ENCODE data around the gene PICALM.
"Not testable (repeated sequence)": the region's sequence is repeated elsewhere in the genome, so short reads cannot be mapped to it uniquely, and the experiment has no call there.

Gene PICALM

DNA sequence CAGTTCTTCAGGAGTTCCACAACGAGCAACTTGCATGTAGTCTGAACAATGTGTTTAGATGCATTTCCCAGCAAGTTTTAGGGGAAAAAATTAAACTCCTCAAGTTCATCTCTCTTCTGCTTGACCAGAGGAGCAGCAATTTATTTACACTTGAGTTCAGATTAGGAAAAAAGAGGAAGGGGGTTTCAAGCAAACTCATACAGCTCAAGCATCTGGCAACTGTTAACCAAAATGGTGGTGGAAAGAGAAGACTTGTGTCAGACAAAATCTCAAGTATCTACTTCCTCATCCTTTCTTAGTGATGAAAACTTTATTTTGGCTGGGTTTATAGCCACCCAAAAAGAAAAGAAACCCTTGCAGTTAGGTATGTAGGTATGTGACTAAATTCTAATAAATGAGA, 29.1 kb upstream of the PICALM start:
- DNase-seq, result no peak
- H3K9me3 Mint-ChIP-seq, result no peaks in the 10 kb centered on the region
- no peak overlapping the region for H3K27ac Mint-ChIP-seq
- H3K4me1 Mint-ChIP-seq, result no peaks in the 10 kb centered on the region
- no peak overlapping the region for H3K4me3 Mint-ChIP-seq
- no peak for ATAC-seq
- peaks cover 7% of the 10 kb centered on the region for H3K27me3 Mint-ChIP-seq

DNA sequence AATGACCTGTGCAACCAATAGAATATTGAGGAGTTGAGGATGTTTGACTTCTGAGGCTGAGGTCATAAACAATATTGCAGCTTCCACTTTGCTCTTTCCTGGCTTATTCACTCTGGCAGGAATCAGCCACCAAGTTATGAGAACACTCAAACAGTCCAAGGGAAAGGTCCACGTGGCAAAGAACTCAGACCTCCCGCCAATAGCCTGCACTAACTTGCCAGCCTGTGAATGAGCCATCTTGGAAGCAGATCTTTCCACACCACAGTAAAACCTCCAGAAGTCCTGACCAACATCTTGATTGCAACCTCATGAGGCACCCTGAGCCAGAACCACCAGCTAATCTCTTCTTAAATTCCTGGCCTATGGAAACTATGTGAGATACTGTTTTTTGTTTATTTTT, 22.7 kb upstream of the PICALM start:
- H3K4me3 Mint-ChIP-seq, result no peak overlapping the region
- H3K9me3 Mint-ChIP-seq, result no peaks in the 10 kb centered on the region
- ATAC-seq, result no peak
- no peaks in the 10 kb centered on the region for H3K4me1 Mint-ChIP-seq
- no peaks in the 10 kb centered on the region for H3K27me3 Mint-ChIP-seq
- DNase-seq, result no peak
- H3K27ac Mint-ChIP-seq, result no peak overlapping the region

GRCh38 chr11:86091086-86091485, 22.2 kb upstream of the PICALM start:
- H3K27me3 Mint-ChIP-seq, result no peaks in the 10 kb centered on the region
- ATAC-seq, result no peak
- no peak overlapping the region for H3K4me3 Mint-ChIP-seq
- DNase-seq, result no peak
- no peaks in the 10 kb centered on the region for H3K9me3 Mint-ChIP-seq
- no peak overlapping the region for H3K27ac Mint-ChIP-seq
- no peaks in the 10 kb centered on the region for H3K4me1 Mint-ChIP-seq

GRCh38 chr11:86089659-86090058, 20.8 kb upstream of the PICALM start:
- DNase-seq (no peak), ATAC-seq (no peak)
- H3K27ac Mint-ChIP-seq, result no peak overlapping the region
- H3K4me1 Mint-ChIP-seq, result no peaks in the 10 kb centered on the region
- H3K4me3 Mint-ChIP-seq, result no peak overlapping the region
- H3K9me3 Mint-ChIP-seq, result no peaks in the 10 kb centered on the region
- no peaks in the 10 kb centered on the region for H3K27me3 Mint-ChIP-seq

DNA sequence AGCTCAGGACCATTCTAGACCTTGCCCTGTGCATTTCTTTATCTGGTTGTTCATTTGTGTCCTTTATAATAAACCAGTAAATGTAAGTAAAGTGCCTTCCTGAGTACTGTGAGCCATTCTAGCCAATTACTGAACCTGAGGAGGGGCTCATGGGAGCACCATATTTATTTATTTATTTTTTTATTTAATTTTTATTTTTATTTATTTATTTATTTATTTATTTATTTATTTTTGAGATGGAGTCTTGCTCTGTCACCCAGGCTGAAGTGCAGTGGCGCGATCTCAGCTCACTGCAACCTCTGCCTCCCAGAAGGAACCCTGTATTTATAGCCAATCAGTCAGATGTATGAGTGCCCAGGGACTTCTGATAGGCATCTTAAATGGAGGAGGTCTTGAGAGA, 18.8 kb upstream of the PICALM start:
- not testable (repeated sequence) for DNase-seq, H3K4me3 Mint-ChIP-seq, ATAC-seq, H3K4me1 Mint-ChIP-seq, H3K9me3 Mint-ChIP-seq, H3K27me3 Mint-ChIP-seq, H3K27ac Mint-ChIP-seq

GRCh38 chr11:86087256-86087655, 18.4 kb upstream of the PICALM start:
- Mint-ChIP-seq H3K27me3 (no peaks in the 10 kb centered on the region), H3K4me1 (no peaks in the 10 kb centered on the region), H3K27ac (no peak overlapping the region), H3K4me3 (no peak overlapping the region), H3K9me3 (no peaks in the 10 kb centered on the region)
- DNase-seq, result no peak
- ATAC-seq, result no peak

DNA sequence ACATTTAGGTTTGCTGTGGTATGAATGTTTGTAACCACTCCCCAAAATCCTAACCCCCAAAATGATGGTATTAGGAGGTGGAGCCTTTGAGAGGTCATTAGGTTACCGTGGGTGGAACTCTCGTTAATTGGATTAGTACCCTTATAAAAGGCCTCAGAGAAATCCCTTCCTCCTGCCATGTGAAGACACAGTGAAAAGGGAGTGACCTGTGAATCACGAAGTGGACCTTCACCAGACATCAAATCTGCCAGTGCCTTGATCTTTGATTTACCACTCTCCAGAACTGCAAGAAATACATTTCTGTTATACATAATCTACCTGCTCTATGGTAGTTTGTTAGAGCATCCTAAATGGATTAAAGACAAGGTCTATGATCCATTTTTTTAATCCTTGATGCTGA, 12.6 kb upstream of the PICALM start:
- DNase-seq, result no peak
- Mint-ChIP-seq H3K27ac (no peak overlapping the region), H3K4me1 (no peaks in the 10 kb centered on the region), H3K27me3 (no peaks in the 10 kb centered on the region), H3K9me3 (peaks cover 0 to 6% of the 10 kb centered on the region in 2 donors), H3K4me3 (no peak overlapping the region)
- ATAC-seq, result no peak

DNA sequence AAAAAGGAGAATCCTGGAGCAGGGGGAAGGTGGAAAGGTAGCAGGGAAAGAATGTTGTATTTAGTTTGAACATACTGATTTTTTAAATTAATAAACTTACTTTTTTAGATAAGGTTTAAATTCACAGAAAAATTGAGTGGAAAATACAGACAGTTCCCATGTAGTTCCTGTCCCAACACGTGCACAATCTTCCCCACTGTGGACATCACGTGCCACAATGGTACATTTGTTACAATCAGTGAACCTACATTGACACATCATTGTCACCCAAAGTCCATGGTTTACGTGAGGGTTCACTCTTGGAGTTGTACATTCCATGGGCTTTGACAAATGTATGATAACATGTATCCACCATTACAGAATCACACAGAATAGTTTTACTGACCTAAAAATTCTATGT, 10.5 kb upstream of the PICALM start:
- no peak for DNase-seq
- no peak for ATAC-seq
- H3K4me3 Mint-ChIP-seq, result no peak overlapping the region
- no peaks in the 10 kb centered on the region for H3K27me3 Mint-ChIP-seq
- no peaks in the 10 kb centered on the region for H3K4me1 Mint-ChIP-seq
- H3K27ac Mint-ChIP-seq, result no peak overlapping the region
- H3K9me3 Mint-ChIP-seq, result peaks cover 0 to 6% of the 10 kb centered on the region in 2 donors

DNA sequence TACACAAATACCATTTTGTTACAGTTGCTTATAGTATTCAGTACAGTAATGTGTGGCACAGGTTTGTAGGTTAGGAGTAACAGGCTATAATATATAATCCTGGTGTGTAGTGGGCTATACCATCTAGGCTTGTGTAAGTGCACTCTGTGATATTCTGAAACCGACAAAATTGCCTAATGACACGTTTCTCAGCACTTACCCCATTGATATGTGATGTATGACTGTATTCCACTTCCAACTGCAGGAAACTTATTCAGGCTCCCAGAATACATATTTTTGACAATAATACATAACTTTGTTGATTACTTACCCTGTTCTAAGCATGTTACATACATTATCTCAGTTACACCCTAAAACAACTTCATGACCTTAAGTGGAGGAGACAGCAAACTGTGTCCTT, 5.1 kb upstream of the PICALM start:
- ATAC-seq (no peak), DNase-seq (no peak)
- no peak overlapping the region for H3K4me3 Mint-ChIP-seq
- H3K27ac Mint-ChIP-seq, result no peak overlapping the region
- H3K27me3 Mint-ChIP-seq, result no peaks in the 10 kb centered on the region
- peaks cover 0 to 9% of the 10 kb centered on the region in 2 donors for H3K9me3 Mint-ChIP-seq
- H3K4me1 Mint-ChIP-seq, result peaks cover 13% of the 10 kb centered on the region

DNA sequence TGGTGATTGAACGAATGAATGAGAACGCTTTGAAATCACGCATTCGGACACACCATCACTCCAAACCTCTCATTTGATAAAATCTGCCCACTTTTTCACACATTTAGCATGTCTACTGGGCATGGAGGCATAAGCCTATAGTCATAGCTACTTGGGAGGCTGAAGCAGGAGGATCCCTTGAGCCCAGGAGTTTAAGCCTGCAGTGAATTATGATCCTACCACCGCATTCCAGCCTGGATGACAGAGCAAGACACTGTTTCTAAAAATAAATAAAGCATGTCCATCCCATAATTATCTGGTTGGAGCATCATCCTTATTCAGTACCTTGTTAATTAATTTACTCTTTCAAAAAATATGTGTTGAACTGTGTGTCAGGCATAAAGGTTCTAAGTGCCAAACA, 3.3 kb upstream of the PICALM start:
- Mint-ChIP-seq H3K27me3 (no peaks in the 10 kb centered on the region), H3K27ac (no peak overlapping the region), H3K4me1 (peaks cover 13% of the 10 kb centered on the region), H3K9me3 (peaks cover 0 to 3% of the 10 kb centered on the region in 2 donors), H3K4me3 (no peak overlapping the region)
- no peak for DNase-seq
- ATAC-seq, result no peak

DNA sequence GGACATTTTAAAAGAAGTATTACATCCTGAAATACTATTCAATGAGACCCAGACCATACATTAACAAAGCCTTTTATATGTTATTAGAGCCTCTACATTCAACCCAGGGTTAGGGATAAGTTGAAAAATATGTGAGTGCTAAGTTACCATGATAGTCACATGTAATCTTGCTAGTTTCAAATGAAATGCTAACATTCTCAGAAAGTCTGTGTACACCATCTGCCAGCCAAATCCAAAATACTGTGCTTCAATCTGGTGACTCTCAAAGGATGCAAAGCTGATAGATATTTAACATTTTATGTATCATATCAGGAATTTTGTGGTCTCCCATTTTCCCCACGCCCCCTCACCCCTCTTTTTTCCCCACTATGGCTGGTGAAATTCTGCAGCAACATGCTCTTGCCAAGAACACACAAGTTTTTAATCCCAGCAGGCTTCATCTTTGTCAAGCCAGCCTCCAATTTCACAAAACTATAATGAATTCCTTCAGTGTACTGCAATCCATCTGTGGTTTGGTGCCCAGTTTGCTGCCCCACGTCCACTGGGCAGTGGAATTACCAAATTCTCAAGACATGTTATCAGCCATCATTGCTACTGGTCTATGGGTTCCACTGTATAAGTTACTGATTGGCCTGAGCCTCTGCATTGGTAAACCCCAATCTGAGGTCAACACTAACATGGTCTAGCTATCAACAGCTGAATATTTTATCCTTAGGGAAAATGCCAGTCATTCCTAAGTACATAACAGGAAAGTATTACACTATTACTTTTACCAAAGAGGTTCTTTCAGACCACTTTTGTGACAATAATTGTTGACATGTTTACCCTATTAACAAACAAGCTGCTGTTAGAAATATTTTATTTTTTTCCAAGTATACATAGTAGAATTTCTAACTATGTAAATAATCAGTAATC, 1.5 kb upstream of the PICALM start:
- Mint-ChIP-seq H3K4me1 (peaks cover 15% of the 10 kb centered on the region), H3K27ac (peak overlapping the region in 1 of 2 donors; percentile 92), H3K4me3 (peak overlapping the region in 1 of 2 donors; percentile 78), H3K27me3 (no peaks in the 10 kb centered on the region), H3K9me3 (peaks cover 0 to 3% of the 10 kb centered on the region in 2 donors)
- no peak for ATAC-seq
- no peak for DNase-seq

GRCh38 chr11:86069408-86070101, 671 bp upstream of the PICALM start:
- DNase-seq, result no peak
- H3K27ac Mint-ChIP-seq, result peak overlapping the region; percentile 92
- peak overlapping the region; percentile 44 to 78 for H3K4me3 Mint-ChIP-seq
- no peak for ATAC-seq
- H3K9me3 Mint-ChIP-seq, result peaks cover 0 to 3% of the 10 kb centered on the region in 2 donors
- no peaks in the 10 kb centered on the region for H3K27me3 Mint-ChIP-seq
- peaks cover 23% of the 10 kb centered on the region for H3K4me1 Mint-ChIP-seq

GRCh38 chr11:86068138-86068871, 579 bp downstream of the PICALM start:
- Mint-ChIP-seq H3K27ac (peak overlapping the region; percentile 94 to 97), H3K9me3 (peaks cover 0 to 3% of the 10 kb centered on the region in 2 donors), H3K4me3 (peak overlapping the region; percentile 95 to 97), H3K27me3 (no peaks in the 10 kb centered on the region), H3K4me1 (peaks cover 34% of the 10 kb centered on the region)
- peak; percentile 55 for ATAC-seq
- peak in 1 of 2 donors; percentile 49 for DNase-seq

- peak overlapping the region; percentile 95 to 97 for H3K4me3 Mint-ChIP-seq
- H3K27ac Mint-ChIP-seq, result peak overlapping the region; percentile 94 to 97
- H3K4me1 Mint-ChIP-seq, result peaks cover 35% of the 10 kb centered on the region
- no peak for ATAC-seq
- peaks cover 0 to 3% of the 10 kb centered on the region in 2 donors for H3K9me3 Mint-ChIP-seq
- H3K27me3 Mint-ChIP-seq, result no peaks in the 10 kb centered on the region
- no peak for DNase-seq
Measured at GRCh38 chr11:86067851-86068137, 1.1 kb downstream of the PICALM start.

- Mint-ChIP-seq H3K4me1 (peaks cover 41% of the 10 kb centered on the region), H3K9me3 (peaks cover 0 to 3% of the 10 kb centered on the region in 2 donors), H3K27ac (peak overlapping the region; percentile 94 to 97), H3K27me3 (no peaks in the 10 kb centered on the region), H3K4me3 (peak overlapping the region; percentile 95 to 97)
- ATAC-seq, result no peak
- DNase-seq, result no peak
Measured at GRCh38 chr11:86067009-86067850, 1.7 kb downstream of the PICALM start.

Measured in stimulated activated naive CD8-positive, alpha-beta T cell treated with anti-CD3 and anti-CD28 coated beads, Interleukin-15, amount 100 ng/mL, for 72 hours (primary cell).